Lower lobe of right lung (tissue), 2 donors: ENCODE data around the gene USP48. TPM values are rescaled to one million over a fixed set of nuclear protein-coding genes. Genes with fewer than 3 reads are reported as not detected.

Source experiments
- ATAC-seq, 2 donors: fragments of 200-7000 bp; cut with Tn5 transposase; one replicate each; pipeline ENCODE4 v1.9.1; 2020 to 2022; ENCODE audit warnings: mild to moderate bottlenecking in 2 of 2, moderate library complexity in 2 of 2
- DNase-seq: peaks from one replicate; pipeline ENCODE4 v3.0.0-alpha.2; 2020
- H3K27ac ChIP-seq: fragments of 200-600 bp; one replicate; pipeline ENCODE4 v1.8.0; 2022
- H3K27me3 ChIP-seq: fragments of 200-600 bp; one replicate; pipeline ENCODE4 v1.8.0; 2022; ENCODE audit warnings: low read depth
- H3K36me3 ChIP-seq: fragments of 200-600 bp; one replicate; pipeline ENCODE4 v1.8.0; 2022; ENCODE audit warnings: mild to moderate bottlenecking
- H3K4me1 ChIP-seq: fragments of 200-600 bp; one replicate; pipeline ENCODE4 v1.8.0; 2022
- H3K4me3 ChIP-seq: fragments of 200-600 bp; one replicate; pipeline ENCODE4 v1.8.0; 2022; ENCODE audit warnings: mild to moderate bottlenecking
- H3K9me3 ChIP-seq: fragments of 200-600 bp; one replicate; pipeline ENCODE4 v1.8.0; 2022
- intact Hi-C: fragments of 100-400 bp; cut with DNase I; formaldehyde crosslinking; loops from one replicate; pipeline ENCODE4 v1.11.0; 2022
- total RNA-seq: library from RNA; stranded (reverse); fragmentation: NEBNext Ultra II Directional; extraction: Animal tissue kit (Norgen Biotek cat#: 25700); gene quantifications from one replicate; pipeline ENCODE4 v1.2.1, GENCODE V29; 2021
- TF ChIP-seq, protein P1 (sequence below): fragments of 200-600 bp; IDR thresholded peaks from one replicate; pipeline ENCODE4 v1.8.0; 2022; ENCODE audit warnings: antibody characterized with exemption, mild to moderate bottlenecking
- donor health status: DM: no; HTN: yes; CAD: no; lungs with severe emphysema.

The USP48 gene
- total RNA-seq, 1 donor from 2014 or later, result 61.9 TPM

DNA sequence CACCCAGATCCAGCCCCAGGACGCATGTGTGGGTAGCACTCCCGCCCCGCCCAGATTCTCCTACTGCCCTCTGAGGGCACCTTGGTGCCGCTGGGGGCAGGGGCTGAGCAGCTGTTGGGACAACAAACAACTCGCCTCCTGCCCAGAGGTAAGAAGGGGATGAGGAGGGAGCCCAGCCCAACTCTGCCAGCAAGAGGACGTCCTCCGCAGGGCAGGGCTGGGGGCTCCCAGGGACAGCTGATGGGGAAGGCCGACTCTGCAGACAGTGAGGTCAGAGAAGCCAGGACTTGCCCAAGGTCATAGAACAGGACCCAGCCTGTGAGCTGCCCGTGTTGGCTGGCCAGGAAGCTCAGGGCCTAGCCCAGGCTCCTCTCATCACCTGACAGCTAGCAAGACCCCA lies 132.5 kb downstream of the USP48 start:
- H3K27ac ChIP-seq, result no peak overlapping the region
- peaks cover 7% of the 10 kb centered on the region for H3K4me1 ChIP-seq
- H3K36me3 ChIP-seq, result no peaks in the 10 kb centered on the region
- DNase-seq (no peak), ATAC-seq (no peak)
- peaks cover 48% of the 10 kb centered on the region for H3K27me3 ChIP-seq
- intact Hi-C loops, result no loop called here
- no peak overlapping the region for H3K4me3 ChIP-seq
- no peaks in the 10 kb centered on the region for H3K9me3 ChIP-seq
- TF ChIP-seq, protein P1, sequence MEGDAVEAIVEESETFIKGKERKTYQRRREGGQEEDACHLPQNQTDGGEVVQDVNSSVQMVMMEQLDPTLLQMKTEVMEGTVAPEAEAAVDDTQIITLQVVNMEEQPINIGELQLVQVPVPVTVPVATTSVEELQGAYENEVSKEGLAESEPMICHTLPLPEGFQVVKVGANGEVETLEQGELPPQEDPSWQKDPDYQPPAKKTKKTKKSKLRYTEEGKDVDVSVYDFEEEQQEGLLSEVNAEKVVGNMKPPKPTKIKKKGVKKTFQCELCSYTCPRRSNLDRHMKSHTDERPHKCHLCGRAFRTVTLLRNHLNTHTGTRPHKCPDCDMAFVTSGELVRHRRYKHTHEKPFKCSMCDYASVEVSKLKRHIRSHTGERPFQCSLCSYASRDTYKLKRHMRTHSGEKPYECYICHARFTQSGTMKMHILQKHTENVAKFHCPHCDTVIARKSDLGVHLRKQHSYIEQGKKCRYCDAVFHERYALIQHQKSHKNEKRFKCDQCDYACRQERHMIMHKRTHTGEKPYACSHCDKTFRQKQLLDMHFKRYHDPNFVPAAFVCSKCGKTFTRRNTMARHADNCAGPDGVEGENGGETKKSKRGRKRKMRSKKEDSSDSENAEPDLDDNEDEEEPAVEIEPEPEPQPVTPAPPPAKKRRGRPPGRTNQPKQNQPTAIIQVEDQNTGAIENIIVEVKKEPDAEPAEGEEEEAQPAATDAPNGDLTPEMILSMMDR, result no peak

DNA sequence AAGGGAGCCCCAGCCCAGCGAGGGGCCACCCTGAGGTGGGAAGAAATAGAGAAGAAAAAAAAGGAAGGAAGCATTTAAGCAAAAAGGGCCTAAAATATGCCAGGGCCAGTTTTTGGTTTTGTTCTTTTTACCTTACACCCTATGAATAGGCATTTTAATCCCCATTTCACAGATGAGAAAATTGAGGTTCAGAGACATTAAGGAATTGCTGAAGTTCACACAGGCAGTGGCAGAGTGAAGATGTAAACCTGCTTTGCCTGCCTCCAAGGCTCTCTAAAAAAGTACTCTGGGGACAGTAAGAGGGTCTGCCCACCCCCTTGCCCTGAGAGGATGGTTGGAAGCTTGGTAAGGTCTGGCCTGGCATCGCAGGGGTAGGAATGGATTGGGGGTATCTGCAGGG lies 133.6 kb downstream of the USP48 start:
- Histone ChIP-seq H3K4me3 (no peak overlapping the region), H3K27me3 (peaks cover 52% of the 10 kb centered on the region), H3K9me3 (no peaks in the 10 kb centered on the region), H3K27ac (no peak overlapping the region), H3K4me1 (peaks cover 7% of the 10 kb centered on the region), H3K36me3 (no peaks in the 10 kb centered on the region)
- no peak for DNase-seq
- intact Hi-C loops, result no loop called here
- no peak for ATAC-seq
- TF ChIP-seq, protein P1, result no peak

DNA sequence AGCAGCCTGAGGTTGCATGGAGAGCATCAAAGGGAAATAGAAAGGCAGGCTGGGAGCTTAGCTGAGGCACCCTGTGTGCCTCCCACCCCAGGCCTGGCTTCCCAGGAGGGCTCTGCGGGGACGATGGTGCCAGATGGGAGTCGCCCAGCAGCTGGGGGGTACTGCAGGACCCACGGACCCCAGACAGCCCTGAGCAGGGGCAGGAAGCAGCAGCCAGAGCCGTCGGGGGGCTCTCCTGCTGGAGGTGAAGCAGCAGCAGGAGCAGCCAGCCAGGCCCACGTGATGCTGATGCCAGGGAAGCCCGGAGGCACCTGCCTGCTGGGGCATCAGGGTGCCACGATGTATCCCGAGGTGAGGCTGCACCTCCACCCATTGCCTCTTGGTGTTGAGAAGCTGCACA lies 134.2 kb downstream of the USP48 start:
- no peak for ATAC-seq
- H3K4me3 ChIP-seq, result no peak overlapping the region
- TF ChIP-seq, protein P1, result no peak
- peaks cover 52% of the 10 kb centered on the region for H3K27me3 ChIP-seq
- peaks cover 7% of the 10 kb centered on the region for H3K4me1 ChIP-seq
- no peak for DNase-seq
- H3K9me3 ChIP-seq, result no peaks in the 10 kb centered on the region
- H3K27ac ChIP-seq, result no peak overlapping the region
- intact Hi-C loops, result no loop called here
- H3K36me3 ChIP-seq, result no peaks in the 10 kb centered on the region

DNA sequence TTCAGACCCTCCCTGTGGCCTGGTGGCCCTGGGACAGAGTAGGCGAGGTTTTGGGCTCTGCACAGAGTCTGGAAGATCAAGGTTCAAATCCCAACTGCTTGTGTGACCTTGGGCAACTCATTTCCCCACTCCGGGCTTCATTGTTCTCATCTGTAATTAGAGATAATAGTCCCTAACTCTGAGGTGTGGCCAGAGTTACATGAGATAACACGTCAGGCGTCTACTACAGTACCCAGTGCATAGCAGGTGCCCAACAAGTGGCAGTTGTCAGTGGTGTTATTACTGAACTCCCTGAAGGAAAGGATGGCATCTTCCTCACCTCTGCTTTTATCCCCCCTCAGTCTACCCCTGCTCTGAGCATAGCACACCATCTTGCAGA lies 134.6 kb downstream of the USP48 start:
- H3K36me3 ChIP-seq, result no peaks in the 10 kb centered on the region
- intact Hi-C loops, result no loop called here
- H3K27me3 ChIP-seq, result peaks cover 52% of the 10 kb centered on the region
- peaks cover 7% of the 10 kb centered on the region for H3K4me1 ChIP-seq
- H3K27ac ChIP-seq, result no peak overlapping the region
- no peak overlapping the region for H3K4me3 ChIP-seq
- TF ChIP-seq, protein P1, result no peak
- no peaks in the 10 kb centered on the region for H3K9me3 ChIP-seq
- DNase-seq (no peak), ATAC-seq (no peak)

DNA sequence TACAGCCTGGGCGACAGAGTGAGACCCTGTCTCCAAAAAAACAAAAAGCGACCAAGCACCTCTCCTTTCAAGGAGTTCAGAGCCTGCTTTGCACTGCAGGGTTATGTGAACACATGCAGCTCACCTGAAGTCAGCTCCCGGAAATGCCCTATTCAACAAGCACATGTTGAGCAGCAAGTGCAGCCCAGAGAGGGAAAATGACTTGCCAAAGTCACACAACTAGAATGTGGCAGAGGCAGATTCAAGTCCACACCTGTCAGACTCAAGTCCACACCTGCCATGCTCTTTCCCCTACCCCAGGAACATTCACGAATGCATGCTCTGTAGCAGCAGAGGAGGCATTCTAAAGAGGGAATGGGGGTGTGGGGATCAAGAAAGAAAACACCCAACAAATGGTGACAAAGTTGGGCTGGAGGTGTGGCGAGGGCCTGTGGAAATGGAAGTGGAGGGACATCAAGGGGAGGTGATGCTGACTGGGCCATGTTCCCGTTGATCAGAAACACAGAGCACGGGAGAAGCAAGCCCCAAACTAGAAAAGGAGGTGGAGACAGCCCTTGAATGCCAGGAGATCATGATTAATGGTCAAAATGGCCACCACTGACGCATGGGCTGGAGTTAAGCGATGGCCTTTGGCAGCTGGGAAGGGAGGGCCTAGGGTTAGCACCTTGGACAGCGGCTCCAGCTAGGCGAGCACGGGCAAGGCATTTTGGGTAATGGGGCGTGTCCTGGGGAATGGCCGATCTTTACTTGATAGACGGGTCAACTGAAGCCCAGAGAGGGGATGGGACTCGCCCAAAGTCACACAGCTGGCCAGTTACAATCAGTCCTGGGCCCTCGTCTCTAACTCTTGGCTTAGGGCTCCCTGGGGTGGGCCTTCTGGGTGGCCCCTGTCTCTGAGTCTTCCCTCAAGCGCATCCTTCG lies 135.3 kb downstream of the USP48 start:
- Histone ChIP-seq H3K4me3 (no peak overlapping the region), H3K36me3 (no peaks in the 10 kb centered on the region), H3K9me3 (no peaks in the 10 kb centered on the region), H3K27me3 (peaks cover 52% of the 10 kb centered on the region), H3K4me1 (peaks cover 7% of the 10 kb centered on the region), H3K27ac (no peak overlapping the region)
- ATAC-seq (no peak), DNase-seq (no peak)
- TF ChIP-seq, protein P1, result no peak
- intact Hi-C loops, result no loop called here
